SK-MEL-5 (cell line): ENCODE results near the gene CHST15. TPM values are rescaled to one million over a fixed set of nuclear protein-coding genes. Genes with fewer than 3 reads are reported as not detected.

Experiments used
- DNase-seq: peaks from one replicate; pipeline ENCODE4 v3.0.0-alpha.2; 2016; ENCODE audit warnings: low read depth, low spot score
- in situ Hi-C: cut with HindIII; loops from 2 replicates; pipeline ENCODE4 v1.10.0; 2016; ENCODE audit warnings: low sequenced_read_pairs, high pct_unique_total_duplicates, low pct_unique_long_range_greater_than_20kb
- total RNA-seq: library from RNA; depleted of rRNA; stranded (reverse); fragments of >200 nt; shearing (Covaris generic); gene quantifications from 2 replicates; pipeline ENCODE4 v1.2.3, GENCODE V29; 2014

The CHST15 gene
- total RNA-seq, 1 experiment from 2014 or later = not detected

DNA sequence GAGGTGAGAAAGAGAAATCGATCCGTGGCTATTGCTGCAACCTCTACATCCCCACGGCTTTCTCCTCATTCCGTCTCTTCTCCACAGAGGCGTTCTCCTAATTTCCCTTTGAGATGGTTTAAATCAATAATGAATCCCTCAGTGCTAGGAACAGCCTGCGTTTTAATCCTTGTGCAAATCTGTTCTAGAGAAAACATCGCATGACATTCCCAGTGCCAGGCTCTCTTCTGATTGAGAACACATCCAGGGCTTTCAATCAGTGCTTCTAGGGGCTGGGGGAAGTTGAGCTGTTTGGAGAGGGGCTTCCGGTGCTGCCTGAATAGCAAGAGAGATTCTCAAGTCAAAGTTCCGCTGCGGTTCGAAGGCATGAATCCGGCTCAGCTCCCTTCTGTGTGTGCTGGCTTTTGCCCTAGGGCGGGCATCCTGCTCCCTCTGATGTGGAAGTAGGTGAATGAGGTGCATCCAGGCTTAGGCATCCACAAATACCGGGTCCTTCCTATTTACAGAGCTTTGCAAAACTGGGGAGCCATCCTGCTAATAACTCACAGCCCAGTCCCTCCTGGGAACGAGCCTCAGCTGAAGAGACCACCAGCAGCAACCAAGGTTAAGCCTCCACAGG is 62.8 kb downstream of the CHST15 start:
- in situ Hi-C loops = no loop called here
- no peak for DNase-seq

DNA sequence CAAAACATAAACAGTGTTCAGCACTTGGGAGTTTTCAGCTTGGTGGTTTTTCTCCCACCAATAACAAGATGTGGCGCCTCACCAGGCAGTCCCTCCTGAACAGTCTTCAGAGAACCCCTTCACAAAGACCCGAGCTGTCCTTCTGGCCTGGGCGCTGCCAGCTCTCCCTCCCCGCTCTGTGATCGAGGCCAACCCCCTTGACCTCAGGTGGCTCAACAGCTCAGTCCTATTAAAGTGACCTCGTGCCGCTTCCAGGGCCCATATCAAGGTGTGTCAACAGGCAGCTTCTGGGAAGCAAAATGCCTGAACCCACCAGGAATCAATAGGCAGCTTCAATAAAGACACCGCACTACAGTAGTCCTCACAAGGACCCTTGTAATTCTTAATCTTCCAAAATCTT is 63.3 kb downstream of the CHST15 start:
- DNase-seq = no peak
- in situ Hi-C loops = no loop called here

DNA sequence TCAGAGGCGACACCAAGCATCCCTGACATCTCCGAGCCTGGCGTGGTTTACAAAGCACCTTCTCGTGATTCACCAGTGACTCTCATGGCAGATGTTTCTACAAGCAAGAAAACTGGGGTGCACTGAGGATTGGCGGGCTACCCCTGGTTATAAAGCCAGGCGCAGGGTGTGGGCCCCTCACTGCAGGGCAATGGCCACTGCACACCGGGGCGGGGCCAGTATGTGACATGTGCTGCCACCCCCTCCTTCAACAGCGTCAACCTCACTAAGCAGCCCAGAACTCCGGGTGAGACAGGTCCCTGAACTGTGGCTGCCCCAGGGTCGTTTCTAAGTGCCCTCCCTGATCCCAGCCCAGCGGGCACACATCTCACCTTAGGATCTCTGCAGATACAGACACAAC is 63.8 kb downstream of the CHST15 start:
- DNase-seq = no peak
- in situ Hi-C loops = no loop called here

DNA sequence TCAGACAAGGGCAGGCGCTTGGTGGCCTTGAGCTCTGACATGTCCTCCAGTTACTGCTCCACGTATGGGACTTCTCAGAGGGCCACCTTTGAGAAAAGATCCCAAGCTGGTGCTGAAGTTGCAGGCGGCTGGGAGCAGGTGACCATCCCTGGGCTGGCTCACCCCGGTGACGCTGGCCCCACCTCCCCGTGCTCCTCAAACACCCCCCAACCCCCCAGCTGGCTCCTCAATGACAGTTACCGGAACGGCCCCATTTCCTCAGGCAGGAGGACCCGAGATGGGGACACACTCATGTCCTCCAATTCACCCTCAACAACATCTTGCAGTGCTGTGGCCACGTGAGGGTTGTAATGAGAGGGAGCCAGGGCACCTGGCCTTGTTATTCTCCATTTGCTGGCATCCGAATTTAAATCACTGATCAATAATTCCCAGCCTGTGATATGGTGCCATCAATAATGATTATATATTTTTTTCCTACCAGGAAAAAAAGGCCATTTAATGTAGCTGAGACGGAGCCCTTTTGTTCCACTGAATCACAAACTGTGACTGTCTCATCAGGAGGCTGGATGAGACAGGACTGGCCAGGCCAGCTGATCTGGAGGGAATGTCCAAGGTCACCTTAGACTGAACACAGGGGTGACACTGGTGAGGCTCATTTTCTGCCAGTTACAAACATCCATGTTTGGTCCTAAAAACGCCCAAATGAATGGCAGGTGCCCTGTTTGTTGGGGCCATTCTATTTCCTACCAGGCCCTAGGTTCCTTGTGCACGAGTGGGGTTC is 64.5 kb downstream of the CHST15 start:
- DNase-seq = no peak
- in situ Hi-C loops = no loop called here

DNA sequence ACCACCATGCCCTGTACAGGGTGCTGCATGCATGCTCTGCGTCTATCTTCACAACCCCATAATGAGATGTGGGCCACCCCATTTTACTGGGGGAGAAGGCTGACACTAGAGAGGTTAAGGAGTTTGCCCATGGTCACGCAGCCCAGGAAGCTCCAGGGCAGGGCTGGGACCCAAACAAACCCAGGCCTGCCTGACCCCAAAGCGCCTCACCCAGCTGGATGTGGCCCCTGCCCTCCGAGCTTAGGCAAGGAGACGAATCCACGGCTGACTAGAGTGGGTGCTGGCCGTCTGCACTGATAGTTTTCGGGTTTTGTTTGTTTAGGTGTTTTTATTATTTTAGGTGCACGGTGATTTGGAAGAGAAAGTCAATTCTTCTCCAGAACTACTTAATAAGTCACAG is 65.7 kb downstream of the CHST15 start:
- DNase-seq = no peak
- in situ Hi-C loops = no loop called here

DNA sequence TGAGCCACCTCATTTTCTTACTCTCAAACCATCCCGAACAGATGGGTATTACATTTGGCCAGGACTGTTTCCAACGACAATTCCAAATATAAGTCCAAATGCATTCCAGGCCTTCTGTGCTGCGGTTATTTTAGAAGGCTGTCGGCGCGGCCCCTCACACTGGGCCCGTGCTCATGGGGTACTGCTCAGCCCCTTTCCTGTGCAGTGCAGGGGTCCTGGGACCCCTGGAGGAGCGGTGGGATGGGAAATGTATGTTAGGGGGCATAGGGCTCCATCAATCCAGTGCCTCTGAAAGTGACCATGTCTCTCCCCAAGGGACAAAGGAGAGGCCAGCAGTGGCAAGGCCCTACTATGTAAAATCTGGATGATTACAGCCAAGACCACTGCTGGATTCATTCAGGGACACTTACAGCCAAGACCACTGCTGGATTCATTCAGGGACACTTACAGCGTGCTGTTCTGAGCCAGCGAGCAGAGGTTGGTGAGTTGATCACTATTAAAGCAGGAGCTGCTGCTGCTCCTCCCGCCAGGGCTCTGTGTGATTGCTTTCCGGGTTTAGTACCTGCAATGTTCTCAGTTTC is 66.3 kb downstream of the CHST15 start:
- in situ Hi-C loops = no loop called here
- no peak for DNase-seq

DNA sequence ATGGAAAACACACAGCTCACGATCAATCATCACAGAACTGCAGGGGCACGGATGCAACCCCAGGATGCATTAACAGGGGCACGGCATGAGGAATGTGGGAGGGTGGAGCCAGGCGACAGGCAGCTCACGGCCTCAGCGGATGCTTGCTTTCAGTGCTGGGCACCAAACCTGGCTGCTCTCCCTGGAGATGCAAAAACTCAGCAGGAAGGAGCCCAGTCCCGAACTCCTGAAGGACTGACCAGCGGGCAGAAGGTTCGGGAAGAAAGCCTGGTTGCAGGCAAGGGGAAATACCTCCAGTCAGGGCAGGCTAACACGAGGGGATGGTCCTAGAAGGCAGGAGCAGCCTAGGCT is 66.8 kb downstream of the CHST15 start:
- in situ Hi-C loops = no loop called here
- DNase-seq = no peak

DNA sequence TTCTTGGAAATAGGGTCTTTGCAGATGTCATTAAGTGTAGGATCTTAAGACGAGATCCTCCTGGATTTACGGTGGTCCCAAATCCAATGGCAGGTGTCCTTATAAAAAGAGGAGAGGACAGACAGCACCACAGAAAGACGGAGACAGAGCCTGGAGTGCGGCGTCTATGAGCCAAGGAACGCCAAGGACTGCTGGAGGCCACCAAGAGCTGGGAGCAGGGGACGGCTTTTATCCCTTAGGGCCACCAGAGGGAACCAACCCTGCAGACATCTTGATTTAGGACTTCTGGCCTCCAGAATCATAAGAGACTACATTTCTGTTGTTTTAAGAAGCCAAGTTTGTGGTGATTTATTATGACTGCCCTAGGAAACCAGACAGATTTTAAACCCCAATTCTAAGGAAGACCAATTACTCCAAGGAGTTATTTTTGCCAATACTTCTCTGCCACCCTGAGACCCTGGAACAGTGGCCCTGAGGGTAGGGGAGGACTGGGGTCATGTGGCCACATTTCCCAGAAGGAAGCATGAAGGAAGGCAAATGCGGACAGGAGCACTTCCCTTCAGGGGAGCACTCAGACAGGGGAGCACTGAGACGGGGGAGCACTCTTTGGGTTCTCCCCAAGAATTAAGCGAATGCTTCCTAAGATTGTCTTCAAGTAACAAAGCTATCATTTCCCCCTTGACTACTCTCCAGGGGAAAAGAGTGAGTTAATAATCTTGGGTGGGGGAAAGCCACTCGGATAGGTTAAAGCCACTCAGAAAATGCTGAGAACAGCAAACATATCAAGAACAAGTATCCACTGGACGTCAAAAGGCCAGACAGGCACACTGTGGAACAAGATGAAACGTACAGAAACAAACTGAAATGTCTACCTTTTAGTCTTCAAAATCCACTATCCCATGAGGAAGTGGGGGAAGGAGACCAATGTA is 67.5 kb downstream of the CHST15 start:
- DNase-seq = peak; percentile 22
- in situ Hi-C loops = no loop called here

DNA sequence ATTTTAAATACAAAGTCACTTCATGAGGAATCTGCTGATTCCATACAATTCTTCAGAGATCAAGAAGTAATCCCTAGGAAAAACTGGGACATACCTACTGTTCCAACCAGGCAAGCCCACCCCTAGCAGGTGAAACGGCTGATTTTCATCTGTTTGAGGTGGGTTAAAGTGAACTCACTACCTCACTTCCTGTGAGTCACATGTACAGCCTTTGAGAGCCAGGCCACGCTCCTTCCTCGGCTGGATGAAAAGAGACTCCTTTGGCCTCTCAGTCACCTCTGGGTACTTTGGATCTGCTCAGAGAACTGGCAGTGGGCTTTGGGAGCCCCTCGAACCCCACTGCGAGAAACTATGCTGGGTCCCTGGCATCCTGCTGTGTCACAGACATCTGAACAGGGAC is 68.2 kb downstream of the CHST15 start:
- in situ Hi-C loops = no loop called here
- DNase-seq = no peak

DNA sequence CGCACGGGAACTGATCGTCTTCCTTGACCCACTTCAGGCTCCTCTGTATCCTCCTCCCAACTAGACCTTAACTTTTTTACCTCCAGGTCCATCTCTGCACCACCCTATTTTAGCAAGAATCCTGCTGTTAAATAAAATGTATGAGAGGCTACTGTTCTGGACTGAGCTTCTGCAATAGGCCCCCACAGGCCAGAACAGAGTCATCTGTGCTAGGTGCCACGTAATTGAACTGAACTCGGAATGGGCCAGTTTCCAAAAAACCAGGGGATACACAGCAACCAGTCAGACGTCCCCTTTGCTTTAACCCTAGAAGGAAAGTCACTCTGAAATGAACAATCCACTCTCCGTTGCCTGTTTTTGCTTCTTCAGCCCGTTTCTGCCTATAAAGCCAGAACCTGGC is 71.3 kb downstream of the CHST15 start:
- no peak for DNase-seq
- in situ Hi-C loops = no loop called here

DNA sequence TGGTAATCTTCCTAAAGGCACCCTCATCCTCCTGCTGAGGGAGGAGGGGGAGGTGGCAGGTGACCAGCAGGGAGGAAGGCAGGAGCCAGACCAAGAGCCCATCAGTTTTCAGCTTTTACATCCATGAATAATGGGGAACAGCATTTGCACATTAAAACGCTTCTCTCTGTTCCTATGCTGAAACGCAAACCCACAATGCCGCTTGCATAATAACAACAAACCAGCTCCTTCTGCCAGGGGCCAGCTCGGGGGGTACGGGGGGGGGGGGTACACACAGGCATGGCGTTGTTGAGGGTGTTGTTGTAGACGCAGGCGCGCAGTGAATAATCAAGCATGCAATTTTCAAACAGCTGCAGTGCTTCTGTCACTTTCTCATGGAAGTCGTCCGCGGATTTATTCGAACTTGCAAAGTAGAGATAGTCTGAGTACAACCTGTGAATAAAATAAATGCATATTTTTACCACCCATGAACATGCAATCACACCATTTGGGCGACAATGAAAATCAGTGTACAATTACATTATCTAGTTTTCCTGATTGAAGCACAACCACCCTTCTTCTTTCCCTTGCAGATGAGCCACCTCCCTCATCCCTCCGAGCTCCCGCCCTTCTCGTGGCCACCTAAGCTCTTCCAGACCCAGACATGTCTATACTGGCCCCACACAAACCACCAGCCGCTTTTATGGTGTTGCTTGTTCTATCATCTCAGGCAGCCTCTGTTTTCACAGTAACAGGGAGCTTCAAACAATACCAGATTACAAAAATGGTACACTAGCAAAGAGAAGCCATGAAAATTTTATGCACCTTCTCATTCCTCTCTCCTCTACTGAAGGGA is 72.2 kb downstream of the CHST15 start:
- no peak for DNase-seq
- in situ Hi-C loops = no loop called here

DNA sequence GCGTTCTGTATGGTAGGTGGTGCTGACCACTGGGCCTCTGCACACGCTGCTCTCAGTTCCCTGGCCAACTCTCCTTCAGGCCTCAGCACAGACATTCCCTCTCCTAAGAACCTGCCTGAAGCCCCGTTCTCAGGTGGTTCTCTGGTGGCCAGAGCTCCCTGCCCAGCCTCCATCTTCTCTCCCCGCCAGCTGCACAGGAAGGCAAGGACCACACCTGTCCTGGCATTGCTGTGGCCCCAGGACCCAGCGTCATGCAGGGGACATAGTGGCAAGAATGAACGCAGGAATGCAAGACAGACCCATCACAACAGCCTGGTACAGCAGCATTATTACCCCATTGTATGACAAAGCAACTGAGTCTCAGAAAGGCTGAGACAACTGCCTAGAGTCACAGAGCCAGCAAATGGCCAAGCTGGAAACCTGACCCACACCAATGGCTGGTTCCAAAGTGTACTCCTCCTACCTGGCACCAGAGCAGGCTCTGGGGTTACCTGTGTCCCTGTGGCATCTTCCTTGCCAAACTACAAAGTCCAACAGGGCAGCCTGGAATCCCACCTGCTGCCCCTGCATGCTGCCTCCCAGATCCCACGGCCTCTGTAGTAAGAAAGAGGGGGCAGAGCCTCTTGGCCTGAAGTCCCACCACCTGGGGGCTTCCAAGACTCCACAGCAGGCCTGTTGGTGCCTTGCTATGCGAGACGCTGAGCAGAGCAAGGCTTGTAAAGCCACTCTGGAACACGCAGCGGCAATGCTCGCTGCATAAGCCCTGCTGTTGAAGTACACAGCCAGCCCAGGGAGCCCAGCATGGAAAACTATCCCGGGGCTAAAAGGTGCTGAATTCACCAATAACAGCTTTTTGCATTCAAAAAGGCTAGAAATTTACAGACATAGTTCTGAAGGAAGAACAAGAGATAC is 73.3 kb downstream of the CHST15 start:
- DNase-seq = no peak

DNA sequence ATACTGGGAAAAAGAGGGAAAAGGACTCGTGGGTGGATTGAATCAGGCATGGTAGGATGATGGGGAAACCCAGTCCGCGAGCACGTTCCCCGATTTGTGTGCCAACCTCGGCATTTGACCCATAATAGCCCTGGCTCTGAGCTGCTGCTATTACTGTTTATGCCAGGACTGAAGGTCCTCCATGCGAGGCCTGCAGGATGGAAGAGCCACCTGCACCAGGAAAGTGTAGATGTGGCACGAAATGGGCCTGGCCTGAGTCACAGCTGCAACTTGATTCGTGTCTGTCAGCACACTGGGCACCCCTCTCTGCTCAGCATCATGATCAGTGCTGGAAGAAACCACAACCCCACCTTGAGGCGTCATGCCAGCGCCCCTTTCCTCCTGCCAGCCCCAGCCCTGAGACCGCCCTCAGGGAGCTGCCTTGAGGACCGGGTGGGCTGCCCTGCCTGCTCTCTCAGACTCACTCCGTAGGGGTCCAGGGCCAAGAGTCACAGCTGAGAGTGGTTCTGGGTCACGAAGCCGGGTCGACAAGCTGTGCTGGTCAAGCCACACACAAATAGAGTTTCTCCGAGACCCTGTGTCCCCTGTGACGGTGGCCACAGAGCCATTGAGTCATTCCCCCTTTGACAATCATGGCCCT is 74.4 kb downstream of the CHST15 start:
- DNase-seq = no peak
- in situ Hi-C loops = no loop called here

More for the DNA sequence above, 73.3 kb downstream of the CHST15 start:
- in situ Hi-C loops = no loop called here

DNA sequence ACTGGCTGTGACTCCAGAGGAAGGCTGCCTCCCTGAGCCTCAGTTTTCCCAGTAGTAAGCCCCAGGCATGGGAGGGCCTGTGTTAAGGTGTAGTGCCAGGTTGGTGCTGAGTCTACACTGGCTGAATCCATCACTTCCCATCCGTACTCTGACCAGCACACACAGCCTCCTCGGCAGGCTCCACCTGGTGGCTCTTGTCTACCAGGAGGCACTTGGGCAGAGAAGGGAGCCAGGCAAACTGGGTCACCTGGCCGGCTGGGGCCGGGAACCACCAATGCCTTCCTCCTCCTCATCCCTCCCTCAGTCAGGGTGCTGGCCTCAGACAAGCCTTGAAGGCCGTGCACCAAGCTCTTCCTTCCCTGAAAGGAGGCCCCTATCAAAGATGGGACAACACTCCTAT is 75.7 kb downstream of the CHST15 start:
- DNase-seq = no peak
- in situ Hi-C loops = no loop called here

DNA sequence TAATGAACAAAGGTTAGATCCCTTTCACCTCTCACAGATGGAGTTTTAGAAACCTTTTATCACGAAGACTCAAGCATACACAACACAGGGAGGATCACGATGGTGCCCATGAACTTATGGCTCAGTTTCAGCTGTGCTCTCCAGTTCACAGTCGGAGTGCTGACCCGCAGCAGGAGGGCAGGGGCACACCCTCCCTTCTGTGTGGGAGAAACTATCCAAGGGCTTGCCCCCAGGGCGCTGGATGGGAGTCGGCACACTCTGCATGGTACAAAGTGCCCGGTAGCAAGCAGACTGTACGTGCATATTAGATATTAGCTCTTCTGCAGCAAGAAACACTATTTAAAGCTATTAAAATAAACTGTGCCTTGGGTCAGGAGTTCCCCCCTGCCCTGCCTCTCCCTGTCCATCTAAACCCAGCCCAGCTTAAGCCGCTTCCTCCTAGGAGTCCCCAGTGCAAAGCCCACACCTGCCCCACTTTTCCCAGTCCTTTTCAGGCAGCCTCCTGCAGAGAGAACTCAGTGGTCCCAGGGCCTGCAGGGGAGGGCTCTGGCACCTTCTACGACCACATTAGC is 76.5 kb downstream of the CHST15 start:
- no peak for DNase-seq
- in situ Hi-C loops = no loop called here

DNA sequence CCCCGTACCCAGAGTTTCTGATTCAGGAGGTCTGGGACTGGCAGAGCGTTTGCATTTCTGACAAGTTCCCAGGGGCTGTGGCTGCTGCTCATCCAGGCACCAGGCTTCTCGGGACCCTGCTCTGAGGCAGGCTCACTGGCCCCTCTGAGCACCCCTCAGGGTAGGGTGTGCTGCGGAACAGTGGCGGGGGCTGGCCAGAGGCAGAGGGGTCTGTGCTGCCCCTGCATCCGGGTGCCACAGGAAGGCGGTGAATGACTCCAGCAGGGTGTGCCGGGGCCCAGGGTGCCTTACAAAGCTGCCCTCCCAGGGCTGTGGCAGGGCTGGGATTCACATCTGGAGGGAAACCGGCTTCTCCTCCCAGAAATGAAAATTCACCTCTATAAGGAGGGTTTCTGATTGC is 77.4 kb downstream of the CHST15 start:
- in situ Hi-C loops = no loop called here
- no peak for DNase-seq
